WERI-Rb-1 (cell line): ENCODE data around the gene SLC24A3.

Source experiments
- DNase-seq: peaks from one replicate; pipeline ENCODE4 v3.0.0-alpha.2; 2020
- H3K27ac ChIP-seq: fragments of 250-450 bp; sonication (Bioruptor Pico); 2 replicates; pipeline ENCODE4 v1.5.1; 2020; ENCODE audit warnings: mild to moderate bottlenecking, moderate library complexity
- H3K27me3 ChIP-seq: fragments of 250-450 bp; sonication (Bioruptor Pico); 2 replicates; pipeline ENCODE4 v1.5.1; 2021; ENCODE audit warnings: mild to moderate bottlenecking, low read depth, moderate library complexity; ENCODE audit not compliant: insufficient read depth, severe bottlenecking
- H3K36me3 ChIP-seq: fragments of 250-450 bp; sonication (Bioruptor Pico); 2 replicates; pipeline ENCODE4 v1.5.1; 2020; ENCODE audit warnings: mild to moderate bottlenecking, moderate library complexity
- H3K4me3 ChIP-seq: 2 replicates; pipeline ENCODE4 v1.5.1; 2011; ENCODE audit warnings: low read depth, mild to moderate bottlenecking, control low read depth, low read length
- H3K9me3 ChIP-seq: fragments of 250-450 bp; sonication (Bioruptor Pico); 2 replicates; pipeline ENCODE4 v1.5.1; 2021; ENCODE audit warnings: mild to moderate bottlenecking, moderate library complexity; ENCODE audit not compliant: severe bottlenecking
- CTCF ChIP-seq: IDR thresholded peaks from 2 replicates; pipeline ENCODE4 v1.5.1; 2011; ENCODE audit warnings: low read depth, mild to moderate bottlenecking, control low read depth, inconsistent platforms, low read length

SLC24A3 gene

GRCh38 chr20:19318610-19319009 lies 106.2 kb downstream of the SLC24A3 start:
- Histone ChIP-seq H3K27ac (no peak overlapping the region), H3K27me3 (peaks cover 50% of the 10 kb centered on the region), H3K36me3 (no peaks in the 10 kb centered on the region), H3K4me3 (no peak overlapping the region), H3K9me3 (no peaks in the 10 kb centered on the region)
- TF ChIP-seq CTCF, result no peak
- DNase-seq, result no peak

GRCh38 chr20:19320005-19320404 lies 107.6 kb downstream of the SLC24A3 start:
- H3K4me3 ChIP-seq, result no peak overlapping the region
- H3K27ac ChIP-seq, result no peak overlapping the region
- H3K9me3 ChIP-seq, result no peaks in the 10 kb centered on the region
- H3K27me3 ChIP-seq, result peaks cover 52% of the 10 kb centered on the region
- H3K36me3 ChIP-seq, result no peaks in the 10 kb centered on the region
- TF ChIP-seq CTCF, result no peak
- no peak for DNase-seq

GRCh38 chr20:19321176-19321575 lies 108.7 kb downstream of the SLC24A3 start:
- Histone ChIP-seq H3K9me3 (no peaks in the 10 kb centered on the region), H3K36me3 (no peaks in the 10 kb centered on the region), H3K27me3 (peaks cover 44% of the 10 kb centered on the region), H3K4me3 (no peak overlapping the region), H3K27ac (no peak overlapping the region)
- DNase-seq, result no peak
- TF ChIP-seq CTCF, result no peak

GRCh38 chr20:19322061-19322985 lies 109.9 kb downstream of the SLC24A3 start:
- no peaks in the 10 kb centered on the region for H3K36me3 ChIP-seq
- no peak for TF ChIP-seq CTCF
- H3K9me3 ChIP-seq, result no peaks in the 10 kb centered on the region
- peaks cover 44% of the 10 kb centered on the region for H3K27me3 ChIP-seq
- no peak overlapping the region for H3K4me3 ChIP-seq
- no peak overlapping the region for H3K27ac ChIP-seq
- no peak for DNase-seq

GRCh38 chr20:19327401-19327800 lies 115.0 kb downstream of the SLC24A3 start:
- no peak for DNase-seq
- H3K27me3 ChIP-seq, result peaks cover 59% of the 10 kb centered on the region
- TF ChIP-seq CTCF, result no peak
- no peaks in the 10 kb centered on the region for H3K9me3 ChIP-seq
- H3K36me3 ChIP-seq, result no peaks in the 10 kb centered on the region
- H3K27ac ChIP-seq, result no peak overlapping the region
- no peak overlapping the region for H3K4me3 ChIP-seq

GRCh38 chr20:19328676-19329075 lies 116.2 kb downstream of the SLC24A3 start:
- H3K27me3 ChIP-seq, result peaks cover 55% of the 10 kb centered on the region
- H3K27ac ChIP-seq, result no peak overlapping the region
- no peak overlapping the region for H3K4me3 ChIP-seq
- H3K36me3 ChIP-seq, result no peaks in the 10 kb centered on the region
- TF ChIP-seq CTCF, result no peak
- no peaks in the 10 kb centered on the region for H3K9me3 ChIP-seq
- DNase-seq, result no peak
